Right renal cortex interstitium (tissue), 3 donors: ENCODE measurements around the gene GOLGA6L10. TPM values are rescaled to one million over a fixed set of nuclear protein-coding genes. Genes with fewer than 3 reads are reported as not detected.
"Not testable (repeated sequence)": the region's sequence is repeated elsewhere in the genome, so short reads cannot be mapped to it uniquely, and the experiment has no call there.

Experiments
- DNase-seq, 3 donors: peaks; one replicate each; pipeline ENCODE4 v3.0.0-alpha.2; 2013; ENCODE audit warnings: low read depth in 3 of 3, low spot score in 2 of 3
- polyA plus RNA-seq, 3 donors: library from polyadenylated mRNA; unstranded; fragments of 120-200 nt; gene quantifications; one replicate each; pipeline ENCODE4 v1.2.1, GENCODE V29; 2013; ENCODE audit not compliant: insufficient read length in 3 of 3

The GOLGA6L10 gene
- polyA plus RNA-seq, 3 donors, result 3.5 to 4.2 (median 3.7) TPM

GRCh38 chr15:82319522-82320278, 29.6 kb downstream of the GOLGA6L10 start:
- not testable (repeated sequence) for DNase-seq

- not testable (repeated sequence) for DNase-seq
These were observed 31.0 kb downstream of the GOLGA6L10 start for GRCh38 chr15:82318281-82318680.

DNA sequence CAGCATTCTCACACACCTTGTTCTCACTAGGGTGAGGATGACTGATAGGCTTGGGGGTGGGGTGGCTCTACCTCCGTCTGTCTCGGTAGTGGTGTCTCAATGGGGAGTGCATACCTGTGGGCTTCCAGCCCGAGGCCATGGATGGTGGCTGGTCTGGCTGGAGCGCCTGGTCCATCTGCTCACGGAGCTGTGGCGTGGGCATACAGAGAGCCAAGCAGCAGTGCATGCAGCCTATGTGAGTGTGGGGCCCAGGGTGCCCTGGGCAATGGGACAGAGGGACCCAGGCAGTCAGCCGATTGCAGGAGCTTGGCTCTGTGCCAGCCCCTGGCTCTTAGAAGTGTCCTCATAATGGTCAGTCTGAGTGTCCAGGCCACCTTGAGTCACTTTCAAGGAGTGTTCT, 31.8 kb downstream of the GOLGA6L10 start:
- DNase-seq, result not testable (repeated sequence)

GRCh38 chr15:82317091-82317489, 32.2 kb downstream of the GOLGA6L10 start:
- no peak for DNase-seq

DNA sequence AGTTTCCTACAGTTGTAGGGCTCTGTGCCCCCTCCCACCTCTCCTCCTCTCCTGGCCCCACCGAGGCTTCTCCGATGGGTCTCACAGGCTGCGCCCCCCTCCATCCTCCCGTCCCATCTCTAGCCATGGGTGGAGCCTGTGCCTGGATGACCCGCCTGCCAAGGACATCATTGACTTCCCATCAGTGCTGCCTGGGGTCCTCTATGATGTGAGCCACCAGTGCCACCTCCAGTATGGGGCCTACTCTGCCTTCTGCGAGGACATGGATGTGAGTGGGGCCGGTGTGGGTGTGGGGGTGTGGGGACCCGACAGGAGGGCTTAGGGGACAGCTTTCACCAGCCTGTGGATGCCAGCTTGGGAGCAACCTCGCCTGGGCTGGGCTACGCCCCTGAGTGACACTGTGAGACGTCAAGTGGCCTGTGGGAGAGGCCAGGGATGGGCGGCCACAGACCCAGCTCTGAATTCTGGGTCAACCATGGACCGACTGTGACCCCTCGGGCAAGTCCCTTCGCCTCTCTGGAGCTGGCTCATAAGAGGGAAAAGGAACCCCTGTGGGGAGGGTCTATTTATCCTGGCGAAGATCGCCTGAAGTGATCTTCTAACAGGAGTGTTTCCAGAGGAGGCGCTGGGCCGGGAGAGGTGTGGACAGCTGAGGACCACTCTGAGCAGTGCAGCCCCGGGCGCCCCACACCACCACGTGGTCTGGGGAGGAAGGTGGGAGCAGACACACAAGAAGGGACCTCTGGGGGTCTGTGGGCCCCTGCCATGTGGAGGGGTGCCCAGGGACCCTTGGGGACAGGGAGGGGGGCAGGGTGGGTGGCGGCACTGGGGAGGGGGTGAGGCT, 32.8 kb downstream of the GOLGA6L10 start:
- DNase-seq, result not testable (repeated sequence)

GRCh38 chr15:82315519-82316246, 33.6 kb downstream of the GOLGA6L10 start:
- DNase-seq, result no peak

GRCh38 chr15:82314769-82315518, 34.3 kb downstream of the GOLGA6L10 start:
- DNase-seq, result no peak

GRCh38 chr15:82313951-82314768, 35.1 kb downstream of the GOLGA6L10 start:
- not testable (repeated sequence) for DNase-seq

GRCh38 chr15:82313446-82313845, 35.8 kb downstream of the GOLGA6L10 start:
- no peak for DNase-seq

DNA sequence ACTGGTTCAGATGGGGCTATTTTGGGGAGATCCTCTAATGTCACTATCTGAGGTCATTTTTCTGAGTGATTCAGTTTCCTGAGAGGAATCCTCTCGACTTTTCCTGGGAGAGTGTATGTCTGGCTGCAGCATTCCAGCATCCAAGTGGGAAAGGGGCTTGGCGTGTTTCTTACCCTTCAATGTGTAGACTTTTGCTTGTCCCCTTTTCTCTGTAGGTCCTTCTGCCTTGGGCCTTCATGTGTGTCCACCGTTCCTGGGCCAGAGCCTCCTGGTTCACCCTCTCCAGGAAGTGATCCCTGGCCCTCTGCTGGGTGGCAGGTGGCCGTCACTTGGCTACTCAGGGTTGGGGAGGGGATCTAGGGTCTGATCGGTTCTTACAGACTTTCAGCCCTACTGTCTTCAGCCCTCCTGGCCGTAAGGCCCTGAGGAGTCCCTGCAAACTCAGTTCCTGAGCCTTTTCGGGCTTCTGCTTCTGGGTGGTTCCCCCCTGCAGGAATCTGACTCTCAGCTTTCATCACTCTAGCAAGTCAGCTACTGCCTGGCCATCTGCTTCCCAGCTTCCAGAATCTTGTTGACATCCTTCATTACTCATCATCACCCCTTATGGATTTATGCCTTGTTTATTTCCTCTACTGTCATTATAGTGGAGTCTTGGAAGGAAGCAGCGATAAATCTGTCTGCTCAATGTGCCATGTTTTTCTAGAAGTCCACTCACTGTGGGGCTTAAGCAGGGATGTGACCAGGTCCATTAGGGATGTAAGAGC, 36.5 kb downstream of the GOLGA6L10 start:
- DNase-seq, result no peak

GRCh38 chr15:82311321-82311720, 38.0 kb downstream of the GOLGA6L10 start:
- DNase-seq, result not testable (repeated sequence)

GRCh38 chr15:82309802-82310201, 39.5 kb downstream of the GOLGA6L10 start:
- DNase-seq, result no peak

DNA sequence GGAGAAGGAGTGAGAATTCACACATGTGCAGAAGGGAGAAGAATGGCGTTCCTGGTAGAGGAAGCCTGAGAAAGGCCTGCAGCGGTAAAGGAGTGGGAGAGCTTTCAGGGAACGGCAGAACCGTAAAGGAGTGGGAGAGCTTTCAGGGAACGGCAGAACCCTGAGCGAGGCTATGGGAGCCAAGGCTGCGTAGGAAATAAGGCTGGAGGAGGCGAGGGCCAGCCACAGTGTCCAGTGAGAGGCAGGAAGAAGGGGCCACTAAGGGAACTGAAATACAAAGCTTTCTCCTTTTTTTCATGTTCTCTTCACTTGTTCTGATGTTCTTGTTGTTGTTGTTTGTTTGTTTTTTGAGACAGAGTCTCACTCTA, 41.6 kb downstream of the GOLGA6L10 start:
- no peak for DNase-seq

GRCh38 chr15:82306791-82307713, 42.2 kb downstream of the GOLGA6L10 start:
- no peak for DNase-seq

DNA sequence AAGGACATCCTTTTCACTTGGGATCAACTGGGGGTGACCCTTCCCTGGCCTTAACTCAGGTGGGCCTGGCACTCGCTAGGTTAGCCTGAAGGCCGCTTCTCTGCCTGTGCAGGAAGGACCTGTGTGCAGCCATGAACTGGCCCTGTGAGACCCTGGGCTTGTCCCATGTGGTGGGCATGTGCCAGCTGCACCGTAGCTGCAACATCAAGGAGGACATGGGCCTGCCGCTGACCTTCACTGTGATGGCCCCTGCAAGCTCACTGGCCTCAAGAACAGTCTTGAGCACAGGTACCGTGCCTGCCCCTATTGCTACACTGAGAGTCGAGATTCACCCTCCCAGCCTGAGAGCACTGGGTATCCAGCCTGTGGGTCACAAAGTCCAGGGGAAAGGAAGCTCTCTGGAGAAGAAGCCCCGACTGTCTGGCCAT, 43.6 kb downstream of the GOLGA6L10 start:
- no peak for DNase-seq

DNA sequence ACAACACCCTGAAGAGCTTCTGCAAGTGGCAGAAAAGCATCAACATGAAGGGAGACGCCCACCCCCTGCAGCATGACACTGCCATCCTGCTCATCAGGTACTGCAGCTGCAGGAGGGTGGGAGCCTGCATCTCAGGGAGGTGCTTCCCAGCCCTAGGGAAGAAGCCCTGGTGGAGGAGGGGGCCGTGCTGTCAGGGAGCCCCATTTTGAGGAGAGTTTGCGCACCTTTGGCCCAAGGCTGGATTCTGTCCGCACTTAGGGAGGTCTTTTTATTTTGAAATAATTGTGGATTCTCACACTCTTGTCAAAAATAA, 44.5 kb downstream of the GOLGA6L10 start:
- DNase-seq, result no peak

DNA sequence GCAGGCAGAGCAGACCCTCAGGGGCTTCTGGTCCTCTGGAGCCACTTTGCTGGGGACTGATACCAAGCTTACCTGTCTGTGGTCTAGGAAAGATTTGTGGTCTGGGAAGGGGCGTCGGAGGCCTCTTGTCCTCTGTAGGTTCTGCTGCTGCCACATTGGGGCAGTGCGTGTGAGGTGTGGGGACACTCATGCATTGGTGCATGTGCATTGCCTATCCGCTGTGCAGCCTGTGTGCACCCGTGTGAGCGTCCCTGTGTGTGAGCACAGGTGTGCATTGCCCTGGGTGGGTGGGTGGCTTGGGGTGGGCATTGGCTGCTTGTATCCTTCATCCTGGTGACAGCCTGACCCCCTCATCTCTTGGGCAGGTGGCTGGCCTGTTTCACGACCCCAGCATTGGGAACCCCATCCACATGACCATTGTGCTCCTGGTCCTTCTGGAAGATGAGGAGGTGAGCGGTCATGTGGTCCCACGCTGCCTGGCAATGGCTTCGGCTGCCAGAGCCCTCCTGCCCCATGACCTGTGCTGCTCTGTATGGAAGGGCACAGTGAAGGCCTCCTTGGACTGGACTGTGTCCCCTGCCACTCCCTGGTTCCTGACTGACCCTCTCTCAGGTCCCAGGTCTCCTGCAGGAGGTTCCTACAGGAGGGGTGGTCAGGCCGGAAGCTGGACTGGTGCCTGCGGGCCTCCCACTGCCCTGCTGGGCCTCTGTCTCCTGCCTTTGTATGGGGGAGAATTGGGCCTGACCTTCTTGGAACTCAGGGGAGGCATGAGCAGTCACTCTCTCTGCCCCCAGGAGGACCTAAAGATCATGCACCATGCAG, 45.1 kb downstream of the GOLGA6L10 start:
- DNase-seq, result no peak
